VCaP (cell line): ENCODE measurements around the gene NDUFS7.

Source experiments
- H3K27ac ChIP-seq: fragments of 450-650 bp; 2 replicates; pipeline ENCODE4 v1.5.1; 2017
- CTCF ChIP-seq: fragments of 450-650 bp; conservative IDR thresholded peaks from 2 replicates; pipeline ENCODE4 v1.5.1; 2017; ENCODE audit warnings: mild to moderate bottlenecking, moderate library complexity

NDUFS7 gene

GRCh38 chr19:1425102-1425837 lies 41.6 kb downstream of the NDUFS7 start:
- peak overlapping the region; percentile 29 for H3K27ac ChIP-seq
- TF ChIP-seq CTCF, result no peak

- no peak overlapping the region for H3K27ac ChIP-seq
- TF ChIP-seq CTCF, result no peak
Measured at GRCh38 chr19:1425902-1426301, 42.2 kb downstream of the NDUFS7 start.

DNA sequence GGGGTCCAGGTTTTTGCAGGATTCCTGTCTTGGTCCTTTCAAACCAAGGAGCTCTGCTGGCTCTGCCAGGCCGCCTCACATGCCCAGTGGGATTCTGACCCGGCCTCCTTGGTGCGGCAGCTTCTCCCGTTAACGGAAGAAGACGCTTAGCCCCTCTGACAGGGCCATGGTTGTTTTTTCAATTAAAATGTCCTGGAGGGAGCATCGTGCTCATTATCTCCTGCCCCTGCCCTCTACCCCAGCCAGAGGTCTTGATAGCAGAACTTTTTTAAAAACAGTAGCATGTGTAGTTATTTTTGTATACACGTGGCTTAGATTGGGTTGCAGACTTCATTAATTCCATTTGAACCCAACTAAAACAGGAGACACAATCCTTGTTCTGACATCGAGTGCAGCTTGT lies 43.0 kb downstream of the NDUFS7 start:
- H3K27ac ChIP-seq, result no peak overlapping the region
- TF ChIP-seq CTCF, result no peak

DNA sequence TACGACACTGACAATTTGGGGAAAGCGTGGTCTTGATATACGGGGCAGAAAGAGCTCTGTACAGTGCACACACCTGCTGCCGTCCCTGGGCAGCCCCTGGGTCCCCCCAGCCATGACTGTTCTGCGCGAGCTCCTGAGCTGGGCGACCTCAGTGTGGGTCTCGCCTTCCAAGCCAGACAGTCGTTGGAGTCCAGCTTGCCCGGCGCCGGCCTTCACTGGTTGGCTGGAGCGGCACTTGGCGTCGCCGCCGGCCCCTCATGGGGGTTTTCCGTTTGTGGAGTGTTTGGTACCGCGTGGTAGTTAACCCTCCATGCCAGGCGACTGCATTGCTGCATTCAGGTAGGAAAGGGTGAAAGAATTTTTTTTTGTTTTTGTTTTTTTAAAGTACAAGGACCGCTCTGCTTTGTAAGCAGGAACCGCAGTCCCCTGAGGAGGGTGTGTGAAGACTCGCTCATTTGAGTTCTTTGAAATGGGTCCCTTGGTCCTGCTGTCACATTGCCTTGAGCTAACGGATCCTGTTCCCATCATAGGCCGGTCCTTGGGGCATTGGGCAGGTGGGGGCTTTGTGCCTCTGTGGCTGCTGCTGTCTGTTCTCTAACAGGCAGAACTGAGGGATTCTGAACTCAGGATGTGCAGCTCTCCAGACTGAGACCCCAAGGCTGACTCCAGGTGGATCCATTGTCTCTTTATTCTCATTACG lies 43.7 kb downstream of the NDUFS7 start:
- H3K27ac ChIP-seq, result no peak overlapping the region; the same call in 1 of the 2 replicates
- TF ChIP-seq CTCF, result no peak

DNA sequence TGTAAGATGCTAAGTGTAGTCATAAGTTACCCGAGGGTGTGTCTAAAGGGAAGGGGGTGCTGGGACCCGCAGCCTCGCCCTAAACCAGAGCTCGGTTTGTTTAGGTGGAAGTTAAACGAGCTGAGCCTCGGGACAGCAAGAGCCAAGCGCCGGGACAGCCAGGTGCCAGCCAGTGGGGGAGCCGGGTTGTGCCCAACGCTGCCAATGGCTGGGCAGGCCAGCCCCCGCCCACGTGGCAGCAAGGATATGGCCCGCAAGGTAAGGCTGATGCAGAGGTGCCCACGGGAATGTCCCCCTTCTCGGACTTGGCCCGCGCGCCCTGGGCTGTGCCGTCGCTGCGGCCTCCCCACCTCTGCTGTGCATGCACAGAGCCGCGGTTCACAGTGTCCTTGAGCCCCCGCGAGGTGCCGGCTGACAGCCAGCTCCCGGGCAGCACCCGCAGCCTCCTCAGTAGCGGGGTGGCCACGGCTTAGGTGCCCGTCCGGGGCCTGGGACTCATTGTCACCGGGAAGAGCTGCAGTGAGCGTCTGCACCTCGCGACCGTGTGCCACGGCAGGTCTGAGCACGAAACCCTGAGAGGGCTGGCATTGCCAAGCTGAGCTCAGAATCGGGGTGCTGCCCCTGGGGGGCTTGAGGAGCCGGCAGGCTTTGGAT lies 45.2 kb downstream of the NDUFS7 start:
- no peak for TF ChIP-seq CTCF
- H3K27ac ChIP-seq, result no peak overlapping the region

DNA sequence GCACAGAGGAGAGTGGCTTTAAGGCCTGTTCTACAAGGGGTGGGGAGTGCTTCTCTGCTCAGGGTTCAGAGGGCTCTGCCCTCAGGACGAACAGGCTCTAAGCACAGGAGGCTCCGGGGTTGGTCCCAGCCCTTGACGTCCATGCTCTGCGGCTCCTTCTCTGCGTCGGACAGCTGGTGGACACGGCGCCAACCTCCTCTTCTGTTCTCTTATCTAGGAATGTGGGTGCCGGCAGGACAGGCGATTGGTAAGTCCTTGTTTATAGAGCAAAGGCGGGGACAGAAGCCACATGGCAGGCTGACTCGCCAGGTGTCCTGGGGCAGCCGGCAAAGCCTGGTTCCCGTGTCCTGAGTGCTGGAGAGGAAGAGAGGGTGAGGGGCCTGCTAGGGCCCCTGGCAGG lies 46.0 kb downstream of the NDUFS7 start:
- no peak for TF ChIP-seq CTCF
- H3K27ac ChIP-seq, result no peak overlapping the region

- TF ChIP-seq CTCF, result no peak
- H3K27ac ChIP-seq, result no peak overlapping the region
Measured at GRCh38 chr19:1430246-1430645, 46.5 kb downstream of the NDUFS7 start.
